ENCODE results near the gene DMGDH.
A peak's percentile ranks its signal among the peaks of the same experiment; 100 is the strongest.

DMGDH gene

GRCh38 chr5:79069488-79070349 lies at the start of gene DMGDH, which contains the start of gene BHMT2:
Gene DMGDH (minus strand): TSS chr5:79069674. CDS start chr5:79069620, 54 bp downstream.
Gene BHMT2 (plus strand): TSS chr5:79069767. CDS start chr5:79069783, 16 bp downstream.
- DNase-seq (ENCODE audit: low spot score) = no peak

GRCh38 chr5:79112703-79113058 lies 43.2 kb upstream of the DMGDH start:
- no peak for DNase-seq (ENCODE audit: low spot score)

GRCh38 chr5:79111960-79112702 lies 42.7 kb upstream of the DMGDH start:
- DNase-seq (ENCODE audit: low spot score) = peak; percentile 63

- DNase-seq (ENCODE audit: low spot score) = no peak
Measured at GRCh38 chr5:79111387-79111959, 42.0 kb upstream of the DMGDH start, which contains the start of gene BHMT. Gene BHMT (plus strand): TSS chr5:79111809. CDS start chr5:79111886, 77 bp downstream.

- DNase-seq (ENCODE audit: low spot score) = no peak
Measured at GRCh38 chr5:79109527-79110492, 40.3 kb upstream of the DMGDH start.

GRCh38 chr5:79108792-79109191 lies 39.3 kb upstream of the DMGDH start:
- no peak for DNase-seq (ENCODE audit: low spot score)

- no peak for DNase-seq (ENCODE audit: low spot score)
Measured at GRCh38 chr5:79108086-79108485, 38.6 kb upstream of the DMGDH start.

GRCh38 chr5:79107020-79107796 lies 37.7 kb upstream of the DMGDH start:
- no peak for DNase-seq (ENCODE audit: low spot score)

GRCh38 chr5:79105868-79106267 lies 36.4 kb upstream of the DMGDH start:
- DNase-seq (ENCODE audit: low spot score) = no peak

GRCh38 chr5:79093762-79094161 lies 24.3 kb upstream of the DMGDH start:
- no peak for DNase-seq (ENCODE audit: low spot score)

- no peak for DNase-seq (ENCODE audit: low spot score)
Measured at GRCh38 chr5:79091064-79091463, 21.6 kb upstream of the DMGDH start.

GRCh38 chr5:79088507-79088906 lies 19.0 kb upstream of the DMGDH start:
- DNase-seq (ENCODE audit: low spot score) = no peak

GRCh38 chr5:79086116-79086515 lies 16.6 kb upstream of the DMGDH start:
- no peak for DNase-seq (ENCODE audit: low spot score)

GRCh38 chr5:79081779-79082178 lies 12.3 kb upstream of the DMGDH start:
- no peak for DNase-seq (ENCODE audit: low spot score)

- no peak for DNase-seq (ENCODE audit: low spot score)
Measured at GRCh38 chr5:79080804-79081203, 11.3 kb upstream of the DMGDH start.

GRCh38 chr5:79077680-79078365 lies 8.3 kb upstream of the DMGDH start:
- no peak for DNase-seq (ENCODE audit: low spot score)

GRCh38 chr5:79076819-79077218 lies 7.3 kb upstream of the DMGDH start:
- no peak for DNase-seq (ENCODE audit: low spot score)

GRCh38 chr5:79075646-79076426 lies 6.4 kb upstream of the DMGDH start:
- no peak for DNase-seq (ENCODE audit: low spot score)

GRCh38 chr5:79074641-79075040 lies 5.2 kb upstream of the DMGDH start:
- no peak for DNase-seq (ENCODE audit: low spot score)

- DNase-seq (ENCODE audit: low spot score) = no peak
Measured at GRCh38 chr5:79070350-79070667, 835 bp upstream of the DMGDH start.
